ENCODE results near the gene GJA3.
"Not testable (repeated sequence)": the region's sequence is repeated elsewhere in the genome, so short reads cannot be mapped to it uniquely, and the experiment has no call there.

GJA3 gene

DNA sequence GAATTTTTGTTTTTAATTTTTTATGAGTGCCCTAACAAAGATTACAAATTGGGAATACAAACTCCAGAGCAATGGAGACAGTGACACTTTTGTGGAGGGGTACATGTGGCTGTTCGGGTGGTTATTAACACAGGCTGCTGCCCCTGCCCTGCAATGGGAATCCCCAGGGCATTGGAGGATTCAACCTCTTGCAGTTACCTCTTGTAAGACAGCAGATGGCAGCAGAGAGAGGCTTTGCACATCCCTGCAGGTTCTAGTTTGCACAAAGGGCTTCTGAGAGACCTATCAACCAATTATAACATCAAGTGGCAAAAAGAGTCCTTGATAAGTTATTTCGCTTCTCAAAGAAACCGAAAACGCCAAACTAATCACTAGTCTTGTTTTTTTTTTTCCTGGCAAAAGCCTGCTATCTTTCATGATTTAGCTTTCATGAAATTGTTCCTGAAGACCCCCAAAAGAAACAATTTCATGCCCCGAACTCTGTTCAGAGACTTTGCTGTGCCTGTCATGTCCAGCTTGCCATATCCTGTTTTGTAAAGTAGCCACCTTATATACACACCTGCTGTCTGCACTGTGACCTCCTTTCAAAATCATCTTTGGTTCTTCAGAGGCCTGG, 21.5 kb upstream of the GJA3 start:
- DNase-seq (ENCODE audit: low read depth, low spot score) = peak; percentile 32

- no peak for DNase-seq (ENCODE audit: low read depth, low spot score)
Observed at GRCh38 chr13:20181188-20181587, 20.3 kb upstream of the GJA3 start.

GRCh38 chr13:20178156-20178555, 17.3 kb upstream of the GJA3 start:
- DNase-seq (ENCODE audit: low read depth, low spot score) = no peak

- no peak for DNase-seq (ENCODE audit: low read depth, low spot score)
Observed at GRCh38 chr13:20177049-20177831, 16.4 kb upstream of the GJA3 start.

- no peak for DNase-seq (ENCODE audit: low read depth, low spot score)
Observed at GRCh38 chr13:20175907-20176652, 15.2 kb upstream of the GJA3 start.

DNA sequence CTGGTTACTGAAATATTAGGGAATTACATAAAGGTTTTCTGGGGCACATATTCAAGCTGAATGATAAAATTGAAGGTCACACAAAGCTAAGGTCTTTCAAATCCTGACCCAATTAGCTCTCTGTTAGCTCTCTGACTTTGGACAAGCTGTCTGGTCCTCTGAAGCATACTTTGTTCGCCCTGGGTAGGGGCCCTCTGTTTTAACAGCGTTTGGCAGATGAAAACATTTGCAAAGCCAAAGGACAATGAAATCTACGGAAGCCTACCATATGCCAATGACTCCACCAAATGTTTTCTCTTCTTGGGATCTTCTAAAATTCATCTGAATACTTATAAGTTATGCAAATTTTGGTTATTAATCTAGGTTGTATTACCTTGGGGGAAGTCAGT, 14.5 kb upstream of the GJA3 start:
- no peak for DNase-seq (ENCODE audit: low read depth, low spot score)

DNA sequence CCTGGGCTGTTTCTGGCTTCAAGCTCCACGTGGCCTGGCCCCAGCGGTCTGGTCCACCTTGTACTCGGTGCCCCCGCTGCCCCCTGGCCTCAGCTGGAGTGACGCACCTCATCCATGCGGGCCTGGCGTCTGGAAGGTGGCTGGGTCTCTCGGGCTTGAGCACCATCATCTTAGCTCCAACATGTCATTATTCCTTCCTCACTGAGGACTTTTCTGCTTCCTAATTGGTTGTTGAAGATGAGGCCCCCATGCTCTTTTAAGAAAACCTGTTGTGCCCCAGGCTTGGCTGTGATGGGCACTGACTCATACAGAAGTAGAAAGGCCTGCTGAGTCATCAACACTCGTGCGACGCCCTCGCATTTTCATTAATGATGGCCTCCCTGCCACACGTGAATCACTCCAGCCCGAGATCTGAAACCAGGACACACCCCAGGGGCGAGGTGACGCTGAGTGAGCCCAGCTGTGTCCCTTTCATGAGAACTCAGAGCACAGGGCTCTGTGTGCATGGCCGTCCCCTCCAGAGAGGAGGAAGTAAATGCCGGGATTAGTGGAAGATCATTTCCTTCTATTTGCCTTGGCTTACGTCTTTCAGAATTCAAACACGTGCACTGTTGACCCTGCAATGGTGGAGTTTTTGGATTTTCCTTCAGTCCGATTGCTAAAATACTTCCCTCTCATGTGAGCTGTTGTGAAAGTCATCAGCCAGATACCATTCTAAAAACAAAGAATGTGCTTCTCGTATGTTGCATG, 14.0 kb upstream of the GJA3 start:
- no peak for DNase-seq (ENCODE audit: low read depth, low spot score)

GRCh38 chr13:20173116-20173746, 12.4 kb upstream of the GJA3 start:
- DNase-seq (ENCODE audit: low read depth, low spot score) = no peak

GRCh38 chr13:20171364-20171763, 10.5 kb upstream of the GJA3 start:
- DNase-seq (ENCODE audit: low read depth, low spot score) = no peak

DNA sequence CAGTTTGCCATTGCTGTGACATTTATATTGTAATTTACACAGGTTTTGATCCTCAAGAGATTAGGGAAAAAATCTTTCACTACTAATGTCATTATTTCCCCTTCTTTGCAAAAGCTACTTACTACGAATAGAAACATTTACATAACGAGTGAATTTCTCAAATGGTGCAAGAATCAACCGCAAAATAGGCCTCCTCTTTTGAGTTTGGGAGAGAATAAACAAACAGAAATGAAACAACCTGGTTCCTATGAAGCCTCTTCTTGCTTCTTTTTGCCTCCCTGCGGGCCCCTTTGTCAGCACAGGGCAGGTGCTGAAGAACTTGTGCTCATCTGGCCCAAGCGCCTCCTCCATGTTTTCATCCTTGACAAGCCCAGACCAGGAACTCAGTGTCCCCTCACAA, 10.1 kb upstream of the GJA3 start:
- DNase-seq (ENCODE audit: low read depth, low spot score) = no peak

DNA sequence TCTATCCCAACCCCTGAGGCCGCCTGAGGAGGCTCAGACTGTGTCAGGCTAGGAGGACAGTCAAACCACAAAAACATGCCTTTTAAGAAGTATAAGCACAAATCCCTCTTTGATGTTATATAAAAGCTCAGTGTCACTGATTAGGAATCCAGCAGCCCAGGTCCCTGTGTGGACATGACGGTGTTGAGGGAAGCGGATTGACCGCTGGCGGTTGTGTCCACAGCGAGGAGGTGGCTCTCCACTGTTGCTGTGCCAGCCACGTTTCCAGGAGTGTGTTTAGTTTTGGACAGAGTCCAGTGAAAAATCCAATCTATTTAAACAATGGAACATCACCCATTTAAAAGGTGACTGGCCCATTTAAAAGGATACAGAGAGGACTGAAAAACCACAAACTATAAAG, 7.5 kb upstream of the GJA3 start:
- DNase-seq (ENCODE audit: low read depth, low spot score) = no peak

GRCh38 chr13:20165417-20166257, 4.8 kb upstream of the GJA3 start:
- no peak for DNase-seq (ENCODE audit: low read depth, low spot score)

DNA sequence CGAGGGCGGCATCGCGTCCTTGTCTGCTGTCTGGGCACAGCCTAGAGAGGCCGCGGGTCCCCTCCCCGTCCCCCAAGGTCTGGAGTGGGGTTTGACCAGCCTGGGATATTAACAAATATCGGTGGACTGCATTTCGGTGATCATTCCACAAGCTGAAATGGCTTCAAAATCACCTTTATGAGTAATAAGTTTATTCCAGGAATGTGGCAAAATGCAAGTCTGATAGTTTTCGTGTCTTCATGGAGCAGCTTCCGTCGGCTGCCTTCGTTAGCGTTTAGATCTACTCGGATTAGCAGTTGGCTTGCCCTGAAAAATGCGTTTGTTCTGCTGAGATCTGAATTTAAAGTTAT, 1.1 kb upstream of the GJA3 start:
- DNase-seq (ENCODE audit: low read depth, low spot score) = no peak

DNA sequence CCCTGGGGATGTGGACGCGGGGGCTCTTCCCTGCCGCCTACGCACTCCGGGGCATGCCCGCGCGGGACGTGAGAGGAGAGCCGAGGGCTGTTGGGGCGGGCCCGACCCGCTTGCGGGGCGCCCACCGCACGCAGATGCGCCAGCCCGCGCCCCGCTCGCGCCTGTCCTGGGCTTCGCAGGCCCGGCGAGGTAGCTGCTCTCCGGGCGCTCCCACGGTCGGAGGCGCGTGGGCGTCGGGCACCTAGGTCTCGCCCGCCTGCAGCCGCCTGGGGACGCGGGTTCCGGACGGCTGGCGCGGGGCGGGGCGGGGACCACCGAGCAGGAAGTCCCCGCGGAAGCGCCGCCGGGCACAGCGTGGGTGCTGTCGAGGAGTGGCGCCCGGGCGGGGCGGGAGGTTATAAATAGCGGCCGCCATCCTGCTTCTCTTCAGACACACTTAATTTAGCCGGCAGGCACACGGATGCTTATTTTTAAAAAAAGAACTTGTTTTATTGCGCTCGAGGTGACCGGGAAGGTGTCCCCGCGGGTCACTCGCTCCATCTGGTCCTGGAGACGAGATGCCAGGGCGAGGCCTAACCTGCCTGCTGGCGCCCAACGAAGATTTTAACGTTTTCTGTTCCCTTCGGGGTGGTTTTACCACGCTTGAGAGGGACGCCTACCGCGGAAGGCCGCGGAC, 561 bp upstream of the GJA3 start:
- no peak for DNase-seq (ENCODE audit: low read depth, low spot score)

- DNase-seq (ENCODE audit: low read depth, low spot score) = no peak
Observed at GRCh38 chr13:20159646-20160305, 1.1 kb downstream of the GJA3 start.

DNA sequence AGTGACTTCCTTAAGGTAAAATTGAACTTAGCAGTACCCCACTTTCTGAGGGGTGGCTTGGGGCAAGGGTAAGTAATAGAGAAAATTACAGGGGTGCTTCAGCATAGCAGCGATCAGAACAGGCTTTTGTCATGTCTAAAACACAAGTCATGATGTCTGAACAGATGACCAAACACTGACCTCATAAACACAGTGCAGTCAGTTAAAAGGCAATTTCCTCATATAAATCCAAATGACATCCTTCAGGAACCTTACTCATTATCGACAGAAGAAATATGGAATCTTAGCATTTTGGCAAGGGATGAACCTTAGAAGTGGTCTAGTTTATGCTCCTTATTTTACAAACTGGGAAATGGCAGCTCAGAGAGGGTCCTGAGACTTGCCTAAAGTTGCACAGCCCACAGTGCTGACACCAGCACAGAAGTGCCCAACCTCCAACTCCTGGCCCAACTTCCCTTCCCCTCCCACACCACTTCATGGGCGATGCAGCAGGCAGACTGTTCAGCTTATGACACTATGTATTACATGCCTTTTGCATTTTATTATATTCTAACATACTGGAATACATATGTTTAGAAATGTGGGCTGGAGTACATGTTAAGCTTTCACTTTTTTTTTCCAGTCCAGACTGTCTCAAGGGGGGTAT, 3.6 kb downstream of the GJA3 start:
- DNase-seq (ENCODE audit: low read depth, low spot score) = no peak

DNA sequence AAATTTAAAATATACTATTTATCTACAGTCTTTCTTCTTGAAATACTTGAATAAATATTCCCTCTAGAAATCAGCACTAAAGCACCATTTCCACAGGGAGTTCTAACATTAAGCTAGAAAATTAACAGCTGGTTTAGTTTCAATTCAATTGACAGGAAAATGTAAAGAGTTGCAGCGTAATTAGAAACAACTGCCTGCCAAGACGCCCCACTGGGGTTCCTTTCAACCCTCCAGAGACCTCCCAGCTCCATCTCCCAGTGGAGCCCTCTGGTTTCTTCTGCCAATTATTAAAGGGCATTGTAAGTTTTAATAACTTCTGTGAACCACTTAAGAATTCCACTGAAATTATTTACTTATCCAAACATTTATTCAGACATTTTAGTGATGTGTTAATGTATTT, 4.2 kb downstream of the GJA3 start:
- no peak for DNase-seq (ENCODE audit: low read depth, low spot score)

GRCh38 chr13:20153290-20153689, 7.6 kb downstream of the GJA3 start:
- not testable (repeated sequence) for DNase-seq (ENCODE audit: low read depth, low spot score)

- DNase-seq (ENCODE audit: low read depth, low spot score) = no peak
Observed at GRCh38 chr13:20151612-20152011, 9.2 kb downstream of the GJA3 start.
